Erythroblast (primary cell): ENCODE data around the gene PHACTR2.
"Not testable (repeated sequence)": the region's sequence is repeated elsewhere in the genome, so short reads cannot be mapped to it uniquely, and the experiment has no call there.

Experiments used
- GATA1 ChIP-seq: IDR thresholded peaks from 2 replicates; pipeline ENCODE4 v1.6.1; 2011; ENCODE audit warnings: low read depth, mild to moderate bottlenecking, control low read depth, low read length, moderate library complexity
- POLR2A ChIP-seq: IDR thresholded peaks from 2 replicates; pipeline ENCODE4 v1.6.1; 2011; ENCODE audit warnings: mild to moderate bottlenecking, low read length

GRCh38 chr6:143649319-143649718, 28.4 kb upstream of the PHACTR2 start:
- TF ChIP-seq POLR2A, GATA1: not testable (repeated sequence)
